HepG2 (cell line): ENCODE measurements around the gene ZNF217. TPM values are rescaled to one million over a fixed set of nuclear protein-coding genes. Genes with fewer than 3 reads are reported as not detected.

Experiments
- GATAD1 ChIP-seq: IDR thresholded peaks from 2 replicates; pipeline ENCODE4 v1.6.1; 2016; ENCODE audit warnings: missing genetic modification reagents, missing compliant biosample characterization
- NAIF1 ChIP-seq: sonication (generic); formaldehyde crosslinking; IDR thresholded peaks from 2 replicates; pipeline ENCODE4 v1.5.0; 2020; ENCODE audit warnings: mild to moderate bottlenecking, missing genetic modification reagents, borderline replicate concordance
- SP140L ChIP-seq: sonication (generic); formaldehyde crosslinking; IDR thresholded peaks from 2 replicates; pipeline ENCODE4 v1.4.0; 2020; ENCODE audit warnings: missing genetic modification reagents, borderline replicate concordance
- ZFP36L1 ChIP-seq: sonication (generic); formaldehyde crosslinking; IDR thresholded peaks from 2 replicates; pipeline ENCODE4 v1.8.0; 2022; ENCODE audit warnings: mild to moderate bottlenecking, missing genetic modification reagents, moderate library complexity
- ZFYVE20 ChIP-seq: sonication (generic); formaldehyde crosslinking; IDR thresholded peaks from 2 replicates; pipeline ENCODE4 v1.8.0; 2023; ENCODE audit warnings: low read depth, mild to moderate bottlenecking, moderate library complexity, missing genetic modification reagents, borderline replicate concordance
- polyA plus RNA-seq, 8 experiments: library from polyadenylated mRNA; depleted of rRNA in 3 of 8; stranded (reverse) in 7 of 8; unstranded in 1 of 8; fragments of >200 nt; fragmentation: Illumina TruSeq in 4 of 8; extraction: Trizol in 4 of 8; gene quantifications; 2 replicates each; pipeline versions ENCODE4 v1.2.1 to v1.2.3, GENCODE V29; 2011 to 2016; ENCODE audit warnings: low read depth in 4 of 8, missing spikeins in 1 of 8, mixed read lengths in 1 of 8; ENCODE audit not compliant: insufficient read depth in 1 of 8
- total RNA-seq, 5 experiments: library from RNA; depleted of rRNA; stranded (reverse); fragments of >200 nt; fragmentation: Illumina TruSeq; extraction: Trizol; gene quantifications; 2 replicates each; pipeline ENCODE4 v1.2.3, GENCODE V29; 2016; ENCODE audit warnings: low read depth in 1 of 5
- TF ChIP-seq, protein P1 (sequence below): IDR thresholded peaks from 2 replicates; pipeline ENCODE4 v1.6.1; 2016
- TF ChIP-seq, protein P2 (sequence below): sonication (generic); formaldehyde crosslinking; IDR thresholded peaks from 2 replicates; pipeline ENCODE4 v1.4.0; 2020; ENCODE audit warnings: missing genetic modification reagents
- TF ChIP-seq, protein P3 (sequence below), 2 experiments: sonication (generic) in 1 of 2; formaldehyde crosslinking in 1 of 2; IDR thresholded peaks; 2 replicates each; pipeline versions ENCODE4 v1.4.0 to v1.6.1; 2018 to 2020; ENCODE audit warnings: missing genetic modification reagents in 2 of 2, borderline replicate concordance in 1 of 2, low read depth in 1 of 2, mild to moderate bottlenecking in 1 of 2, missing biosample characterization in 1 of 2
- TF ChIP-seq, protein P4 (sequence below): sonication (generic); formaldehyde crosslinking; IDR thresholded peaks from 2 replicates; pipeline ENCODE4 v1.5.1; 2020; ENCODE audit warnings: missing genetic modification reagents, mild to moderate bottlenecking, borderline replicate concordance

ZNF217 gene
- total and polyA plus RNA-seq, 2 of the 13 experiments (the other 11 are each of a cell fraction or from before 2014, with no cell fraction given) = 22.3 to 29.8 TPM

DNA sequence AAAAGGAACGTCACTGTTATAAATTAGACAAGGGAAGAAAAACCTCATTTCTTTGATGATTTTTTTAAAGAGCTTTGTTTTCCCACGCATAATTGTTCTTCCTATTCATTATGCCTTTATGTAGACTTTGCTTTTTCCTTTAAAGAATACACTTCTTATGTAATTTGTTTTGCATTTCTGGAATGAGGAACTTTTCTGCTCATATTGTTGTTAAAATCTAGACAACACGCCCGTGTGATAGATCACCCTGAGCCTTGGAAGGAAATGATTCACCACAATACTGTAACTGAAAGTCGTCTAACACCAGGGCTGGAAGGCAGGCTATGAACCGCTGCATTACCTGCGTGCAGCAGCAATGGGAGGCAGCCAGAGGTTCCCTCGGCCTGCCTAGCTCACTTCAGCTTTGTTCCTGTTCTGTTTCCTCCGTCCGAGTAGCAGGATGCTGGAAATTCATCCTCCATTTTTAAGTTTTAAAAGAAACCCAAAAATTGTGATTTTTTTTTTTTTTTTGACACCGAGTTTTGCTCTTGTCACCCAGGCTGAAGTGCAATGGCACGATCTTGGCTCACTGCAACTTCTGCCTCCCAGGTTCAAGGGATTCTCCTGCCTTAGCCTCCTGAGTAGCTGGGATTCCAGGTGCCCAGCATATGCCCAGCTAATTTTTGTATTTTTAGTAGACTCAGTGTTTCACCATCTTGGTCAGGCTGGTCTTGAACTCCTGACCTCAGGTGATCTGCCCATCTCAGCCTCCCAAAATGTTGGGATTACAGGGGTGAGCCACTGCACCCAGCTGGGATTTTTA lies 49.6 kb upstream of the ZNF217 start (continued):
- TF ChIP-seq, protein P1, sequence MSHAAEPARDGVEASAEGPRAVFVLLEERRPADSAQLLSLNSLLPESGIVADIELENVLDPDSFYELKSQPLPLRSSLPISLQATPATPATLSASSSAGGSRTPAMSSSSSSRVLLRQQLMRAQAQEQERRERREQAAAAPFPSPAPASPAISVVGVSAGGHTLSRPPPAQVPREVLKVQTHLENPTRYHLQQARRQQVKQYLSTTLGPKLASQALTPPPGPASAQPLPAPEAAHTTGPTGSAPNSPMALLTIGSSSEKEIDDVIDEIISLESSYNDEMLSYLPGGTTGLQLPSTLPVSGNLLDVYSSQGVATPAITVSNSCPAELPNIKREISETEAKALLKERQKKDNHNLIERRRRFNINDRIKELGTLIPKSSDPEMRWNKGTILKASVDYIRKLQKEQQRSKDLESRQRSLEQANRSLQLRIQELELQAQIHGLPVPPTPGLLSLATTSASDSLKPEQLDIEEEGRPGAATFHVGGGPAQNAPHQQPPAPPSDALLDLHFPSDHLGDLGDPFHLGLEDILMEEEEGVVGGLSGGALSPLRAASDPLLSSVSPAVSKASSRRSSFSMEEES (CRISPR knock-in tag) = peak; percentile 64
- TF ChIP-seq, protein P2, sequence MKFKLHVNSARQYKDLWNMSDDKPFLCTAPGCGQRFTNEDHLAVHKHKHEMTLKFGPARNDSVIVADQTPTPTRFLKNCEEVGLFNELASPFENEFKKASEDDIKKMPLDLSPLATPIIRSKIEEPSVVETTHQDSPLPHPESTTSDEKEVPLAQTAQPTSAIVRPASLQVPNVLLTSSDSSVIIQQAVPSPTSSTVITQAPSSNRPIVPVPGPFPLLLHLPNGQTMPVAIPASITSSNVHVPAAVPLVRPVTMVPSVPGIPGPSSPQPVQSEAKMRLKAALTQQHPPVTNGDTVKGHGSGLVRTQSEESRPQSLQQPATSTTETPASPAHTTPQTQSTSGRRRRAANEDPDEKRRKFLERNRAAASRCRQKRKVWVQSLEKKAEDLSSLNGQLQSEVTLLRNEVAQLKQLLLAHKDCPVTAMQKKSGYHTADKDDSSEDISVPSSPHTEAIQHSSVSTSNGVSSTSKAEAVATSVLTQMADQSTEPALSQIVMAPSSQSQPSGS = no peak; the same call in 1 of the 2 replicates
- TF ChIP-seq SP140L (CRISPR knock-in tag) = peak; percentile 27; the same call in 1 of the 2 replicates
- TF ChIP-seq GATAD1 = 0 out of 2 replicates have a peak, but pooled peaks have one; percentile 5
- TF ChIP-seq NAIF1 = no peak; the same call in none of the 2 replicates
- TF ChIP-seq ZFP36L1 (CRISPR knock-in tag) = peak; percentile 70
- TF ChIP-seq, protein P3, sequence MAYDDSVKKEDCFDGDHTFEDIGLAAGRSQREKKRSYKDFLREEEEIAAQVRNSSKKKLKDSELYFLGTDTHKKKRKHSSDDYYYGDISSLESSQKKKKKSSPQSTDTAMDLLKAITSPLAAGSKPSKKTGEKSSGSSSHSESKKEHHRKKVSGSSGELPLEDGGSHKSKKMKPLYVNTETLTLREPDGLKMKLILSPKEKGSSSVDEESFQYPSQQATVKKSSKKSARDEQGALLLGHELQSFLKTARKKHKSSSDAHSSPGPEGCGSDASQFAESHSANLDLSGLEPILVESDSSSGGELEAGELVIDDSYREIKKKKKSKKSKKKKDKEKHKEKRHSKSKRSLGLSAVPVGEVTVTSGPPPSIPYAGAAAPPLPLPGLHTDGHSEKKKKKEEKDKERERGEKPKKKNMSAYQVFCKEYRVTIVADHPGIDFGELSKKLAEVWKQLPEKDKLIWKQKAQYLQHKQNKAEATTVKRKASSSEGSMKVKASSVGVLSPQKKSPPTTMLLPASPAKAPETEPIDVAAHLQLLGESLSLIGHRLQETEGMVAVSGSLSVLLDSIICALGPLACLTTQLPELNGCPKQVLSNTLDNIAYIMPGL (CRISPR knock-in tag; IDR thresholded peaks at IDR 0.05; ENCODE audit: borderline replicate concordance in 1 of 2, low read depth in 1 of 2) = peak; percentile 6 to 80; a peak in 1 of 4 replicates
- TF ChIP-seq, protein P4, sequence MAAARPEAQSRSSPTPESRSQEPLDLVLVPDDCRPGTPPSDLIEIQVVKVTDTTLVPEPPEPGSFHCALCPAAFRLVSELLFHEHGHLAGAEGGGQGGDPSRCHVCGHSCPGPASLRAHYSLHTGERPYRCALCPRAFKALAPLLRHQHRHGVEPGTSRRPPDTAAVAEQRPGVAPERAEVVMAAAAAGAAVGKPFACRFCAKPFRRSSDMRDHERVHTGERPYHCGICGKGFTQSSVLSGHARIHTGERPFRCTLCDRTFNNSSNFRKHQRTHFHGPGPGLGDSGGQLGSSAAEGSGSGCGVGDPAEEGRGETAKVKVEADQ = no peak
- TF ChIP-seq ZFYVE20 (CRISPR knock-in tag) = no peak
